ENCODE data around the gene CCNG2.

GRCh38 chr4:77202491-77202890, 45.5 kb downstream of the CCNG2 start:
- TF ChIP-seq GLIS3 (CRISPR knock-in tag; IDR thresholded peaks at IDR 0.05) (no peak), PPARA (CRISPR knock-in tag; IDR thresholded peaks at IDR 0.05; ENCODE audit: borderline replicate concordance) (no peak), ARNTL (CRISPR knock-in tag; IDR thresholded peaks at IDR 0.05; ENCODE audit: borderline replicate concordance, low read depth) (no peak), TSHZ2 (CRISPR knock-in tag; IDR thresholded peaks at IDR 0.05) (no peak), BACH2 (CRISPR knock-in tag; IDR thresholded peaks at IDR 0.05; ENCODE audit: borderline replicate concordance) (no peak)
